Measurements from ENCODE around the gene RAD50. TPM values are rescaled to one million over a fixed set of nuclear protein-coding genes. Genes with fewer than 3 reads are reported as not detected.

RAD50 gene
- total RNA-seq, 1 donor from 2014 or later = 48.2 TPM

DNA sequence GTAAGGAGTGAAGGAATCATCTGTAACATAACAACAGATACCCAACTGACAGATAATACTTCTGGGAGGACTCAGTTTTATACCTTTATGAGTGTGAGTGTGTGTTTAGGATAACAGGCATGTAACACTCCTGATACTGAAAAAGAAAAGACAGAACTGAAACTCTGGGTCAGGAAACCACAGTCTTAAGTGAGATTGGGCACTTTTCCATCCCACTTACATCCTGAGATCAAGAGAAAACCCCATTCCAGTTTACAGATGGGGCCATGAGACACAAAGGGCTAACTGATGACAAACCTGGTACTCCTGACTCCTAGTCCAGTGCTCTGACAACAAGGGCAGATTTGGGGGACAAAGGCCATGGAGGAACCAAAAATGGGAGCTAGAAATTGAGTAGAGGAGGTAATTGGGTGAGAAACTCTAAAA, 31.5 kb upstream of the RAD50 start:
- Histone ChIP-seq H3K27me3 (no peaks in the 10 kb centered on the region), H3K4me3 (no peak overlapping the region), H3K4me1 (no peaks in the 10 kb centered on the region), H2AFZ (replicated peaks) (no peak overlapping the region), H4K20me1 (ENCODE audit: low read depth) (no peaks in the 10 kb centered on the region), H3K9ac (no peak overlapping the region), H3K4me2 (no peak overlapping the region), H3K36me3 (no peaks in the 10 kb centered on the region), H3K9me3 (ENCODE audit: low read depth) (peaks cover 6% of the 10 kb centered on the region), H3F3A (ENCODE audit: low read depth) (no peaks in the 10 kb centered on the region), H3K79me2 (ENCODE audit: low read depth) (no peaks in the 10 kb centered on the region), H3K27ac (no peak overlapping the region)
- Mint-ChIP-seq H3K9me3 (peaks cover 4% of the 10 kb centered on the region), H3K4me1 (peaks cover 2% of the 10 kb centered on the region), H3K4me3 (no peak overlapping the region), H3K27ac (no peak overlapping the region), H3K36me3 (no peaks in the 10 kb centered on the region), H3K27me3 (ENCODE audit: insufficient read depth, low read depth) (peaks cover 4% of the 10 kb centered on the region)
- no peak for TF ChIP-seq EZH2phosphoT487 (IDR thresholded peaks at IDR 0.05)
- TF ChIP-seq EZH2 (IDR thresholded peaks at IDR 0.05) = no peak
- TF ChIP-seq CTCF (IDR thresholded peaks at IDR 0.05) = no peak
- DNase-seq (ENCODE audit: low spot score) = no peak

DNA sequence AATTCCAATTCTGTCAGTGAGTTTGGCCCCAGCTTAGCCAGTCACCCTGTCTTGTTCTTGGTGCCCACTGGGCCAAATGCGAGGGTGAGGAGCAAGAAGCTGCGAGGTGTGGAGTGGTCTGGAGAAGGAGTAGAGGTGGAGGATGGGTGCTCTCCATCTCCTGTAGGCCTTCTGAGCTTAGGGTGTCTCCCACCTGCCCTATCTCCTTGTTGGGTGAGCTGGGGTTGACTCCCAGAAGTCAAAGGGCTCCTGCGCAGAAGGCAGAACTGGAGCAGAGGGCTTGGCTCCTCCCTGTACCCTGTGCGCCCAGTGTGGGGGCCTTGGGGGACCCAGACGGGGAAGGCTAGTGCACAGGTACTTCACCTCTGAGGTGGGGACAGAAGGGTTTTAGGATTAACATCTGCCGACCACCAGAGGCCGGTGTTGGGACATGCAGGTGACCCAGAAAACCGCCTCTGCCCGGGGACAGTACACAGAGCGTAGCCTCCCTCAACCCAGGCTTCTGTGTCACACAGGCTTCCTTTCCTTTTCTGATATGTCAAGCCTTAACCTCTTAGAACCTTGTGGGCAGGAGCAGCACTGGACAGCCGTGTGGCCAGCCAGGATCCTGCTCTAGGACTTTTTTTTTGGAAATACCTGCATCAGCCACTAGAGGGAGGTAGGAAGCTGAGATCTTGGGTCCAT, 30.3 kb upstream of the RAD50 start:
- Histone ChIP-seq H3K9me3 (ENCODE audit: low read depth) (peaks cover 2% of the 10 kb centered on the region), H3K27me3 (no peaks in the 10 kb centered on the region), H3K4me3 (peak overlapping the region; percentile 30), H3K9ac (no peak overlapping the region), H3K36me3 (no peaks in the 10 kb centered on the region), H3K27ac (no peak overlapping the region), H2AFZ (replicated peaks) (peak overlapping the region; percentile 99), H4K20me1 (ENCODE audit: low read depth) (no peaks in the 10 kb centered on the region), H3K79me2 (ENCODE audit: low read depth) (no peaks in the 10 kb centered on the region), H3K4me2 (peak overlapping the region; percentile 65), H3F3A (ENCODE audit: low read depth) (no peaks in the 10 kb centered on the region), H3K4me1 (no peaks in the 10 kb centered on the region)
- TF ChIP-seq CTCF (IDR thresholded peaks at IDR 0.05) (peak; percentile 97), EZH2 (IDR thresholded peaks at IDR 0.05) (no peak)
- peak; percentile 72 for DNase-seq (ENCODE audit: low spot score)
- Mint-ChIP-seq H3K4me1 (peaks cover 2% of the 10 kb centered on the region), H3K27me3 (ENCODE audit: insufficient read depth, low read depth) (peaks cover 4% of the 10 kb centered on the region), H3K4me3 (no peak overlapping the region), H3K9me3 (no peaks in the 10 kb centered on the region), H3K27ac (peak overlapping the region; percentile 66), H3K36me3 (no peaks in the 10 kb centered on the region)

- TF ChIP-seq EZH2phosphoT487 (IDR thresholded peaks at IDR 0.05) = no peak
- no peak for TF ChIP-seq CTCF (IDR thresholded peaks at IDR 0.05)
- no peak for TF ChIP-seq EZH2 (IDR thresholded peaks at IDR 0.05)
- H3K4me3 Mint-ChIP-seq = no peak overlapping the region
- H3K4me2 ChIP-seq = peak overlapping the region; percentile 65
Observed at GRCh38 chr5:132526974-132527564, 29.7 kb upstream of the RAD50 start.

More at GRCh38 chr5:132526974-132527564, 29.7 kb upstream of the RAD50 start:
- peak overlapping the region; percentile 99 for H2AFZ ChIP-seq (replicated peaks)
- H3K4me3 ChIP-seq = no peak overlapping the region
- H3K9ac ChIP-seq = no peak overlapping the region
- H3K36me3 Mint-ChIP-seq = no peaks in the 10 kb centered on the region
- no peaks in the 10 kb centered on the region for H3K27me3 ChIP-seq
- H3K36me3 ChIP-seq = no peaks in the 10 kb centered on the region
- H3K27ac Mint-ChIP-seq = no peak overlapping the region
- no peaks in the 10 kb centered on the region for H3K79me2 ChIP-seq (ENCODE audit: low read depth)
- H3K9me3 ChIP-seq (ENCODE audit: low read depth) = no peaks in the 10 kb centered on the region
- no peak for DNase-seq (ENCODE audit: low spot score)
- peaks cover 4% of the 10 kb centered on the region for H3K27me3 Mint-ChIP-seq (ENCODE audit: insufficient read depth, low read depth)
- H4K20me1 ChIP-seq (ENCODE audit: low read depth) = no peaks in the 10 kb centered on the region
- no peaks in the 10 kb centered on the region for H3K4me1 ChIP-seq
- no peaks in the 10 kb centered on the region for H3F3A ChIP-seq (ENCODE audit: low read depth)
- H3K27ac ChIP-seq = no peak overlapping the region
- H3K4me1 Mint-ChIP-seq = peaks cover 2% of the 10 kb centered on the region
- H3K9me3 Mint-ChIP-seq = no peaks in the 10 kb centered on the region
